HG03196 (cell line): Measurements from ENCODE around the gene GSPT1.
"Not testable (repeated sequence)": the region's sequence is repeated elsewhere in the genome, so short reads cannot be mapped to it uniquely, and the experiment has no call there.

Source experiments
- ATAC-seq: cut with Tn5 transposase; IDR thresholded peaks from one replicate; pipeline ENCODE4 v1.9.1; 2021; ENCODE audit not compliant: unreplicated experiment

The GSPT1 gene

GRCh38 chr16:11915644-11916523 is at the start of gene GSPT1:
GSPT1 (minus strand) TSS chr16:11915956; CDS start chr16:11915720, 236 bp downstream.
- peak; percentile 83 for ATAC-seq

DNA sequence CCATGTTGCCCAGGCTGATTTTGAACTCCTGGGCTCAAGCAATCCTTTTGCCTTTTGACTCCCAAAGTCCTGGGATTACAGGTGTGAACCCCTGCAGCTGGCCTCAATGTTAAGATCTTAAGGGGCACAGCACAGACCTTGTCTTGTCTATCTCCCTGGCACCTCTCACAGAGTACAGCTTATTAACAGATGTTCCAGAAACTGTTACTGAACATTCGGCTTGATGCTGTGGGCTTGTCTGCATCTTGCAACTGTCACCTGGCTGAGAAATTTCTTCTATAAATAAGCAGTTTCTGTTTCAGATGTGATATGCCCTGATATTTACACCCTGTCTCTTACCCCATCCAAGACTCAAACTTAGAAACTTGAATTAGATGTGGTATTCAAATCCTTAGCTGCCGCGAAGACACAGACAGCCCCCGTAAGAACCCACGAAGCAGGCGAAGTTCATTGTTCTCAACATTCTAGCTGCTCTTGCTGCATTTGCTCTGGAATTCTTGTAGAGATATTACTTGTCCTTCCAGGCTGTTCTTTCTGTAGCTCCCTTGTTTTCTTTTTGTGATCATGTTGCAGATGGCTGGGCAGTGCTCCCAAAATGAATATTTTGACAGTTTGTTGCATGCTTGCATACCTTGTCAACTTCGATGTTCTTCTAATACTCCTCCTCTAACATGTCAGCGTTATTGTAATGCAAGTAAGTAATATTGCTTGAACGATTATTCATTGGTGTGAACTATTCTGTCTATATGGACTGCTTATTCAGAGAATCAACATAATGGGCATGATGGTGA is 49.2 kb upstream of the GSPT1 start, which contains the start of gene TNFRSF17:
TNFRSF17 (plus strand) TSS at position 450 of the 791 bp plus-strand sequence; CDS start at position 565, 115 bp downstream.
- ATAC-seq = peak; percentile 72

DNA sequence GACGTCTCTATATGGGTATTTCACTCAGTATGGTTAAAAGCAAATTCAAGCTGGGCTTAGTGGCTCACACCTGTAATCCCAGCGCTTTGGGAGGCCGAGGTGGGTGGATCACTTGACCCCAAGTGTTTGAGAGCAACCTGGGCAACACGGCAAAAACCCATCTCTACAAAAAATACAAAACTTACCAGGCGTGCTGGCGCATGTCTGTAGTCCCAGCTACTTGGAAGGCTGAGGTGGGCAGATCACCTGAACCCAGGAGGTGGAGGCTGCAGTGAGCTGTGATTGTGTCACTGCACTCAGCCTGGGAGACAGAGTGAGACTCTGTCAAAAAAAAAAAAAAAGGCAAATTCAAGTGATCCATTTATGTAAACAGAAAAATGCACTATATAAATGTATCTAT is 48.0 kb upstream of the GSPT1 start:
- no peak for ATAC-seq

DNA sequence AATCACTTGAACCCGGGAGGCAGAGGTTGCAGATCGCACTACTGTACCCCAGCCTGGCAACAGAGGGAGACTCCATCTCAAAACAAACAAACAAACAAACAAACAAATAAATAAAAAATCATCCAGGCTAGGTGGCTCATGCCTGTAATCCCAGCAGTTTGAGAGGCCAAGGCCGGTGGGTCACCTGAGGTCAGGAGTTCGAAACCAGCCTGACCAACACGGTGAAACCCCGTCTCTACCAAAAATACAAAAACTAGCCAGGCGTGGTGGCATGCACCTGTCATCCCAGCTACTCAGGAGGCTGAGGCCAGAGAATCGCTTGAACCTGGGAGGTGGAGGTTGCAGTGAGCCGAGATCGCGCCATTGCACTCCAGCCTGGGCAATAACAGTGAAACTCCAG is 47.2 kb upstream of the GSPT1 start:
- ATAC-seq = not testable (repeated sequence)

DNA sequence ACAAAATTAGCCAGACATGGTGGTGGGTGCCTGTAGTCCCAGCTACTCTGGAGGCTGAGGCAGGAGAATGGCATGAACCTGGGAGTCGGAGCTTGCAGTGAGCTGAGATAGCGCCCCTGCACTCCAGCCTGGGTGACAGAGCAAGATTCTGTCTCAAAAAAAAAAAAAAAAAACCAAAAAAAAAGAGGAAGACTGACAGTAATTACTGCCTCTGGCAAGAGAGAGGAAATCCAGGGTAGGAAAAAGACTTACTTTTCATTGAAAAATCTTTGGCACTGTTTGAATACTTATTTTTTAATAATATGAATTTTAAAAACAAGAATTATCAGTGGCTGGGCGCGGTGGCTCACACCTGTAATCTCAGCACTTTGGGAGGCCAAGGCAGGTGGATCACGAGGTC is 46.7 kb upstream of the GSPT1 start:
- not testable (repeated sequence) for ATAC-seq

DNA sequence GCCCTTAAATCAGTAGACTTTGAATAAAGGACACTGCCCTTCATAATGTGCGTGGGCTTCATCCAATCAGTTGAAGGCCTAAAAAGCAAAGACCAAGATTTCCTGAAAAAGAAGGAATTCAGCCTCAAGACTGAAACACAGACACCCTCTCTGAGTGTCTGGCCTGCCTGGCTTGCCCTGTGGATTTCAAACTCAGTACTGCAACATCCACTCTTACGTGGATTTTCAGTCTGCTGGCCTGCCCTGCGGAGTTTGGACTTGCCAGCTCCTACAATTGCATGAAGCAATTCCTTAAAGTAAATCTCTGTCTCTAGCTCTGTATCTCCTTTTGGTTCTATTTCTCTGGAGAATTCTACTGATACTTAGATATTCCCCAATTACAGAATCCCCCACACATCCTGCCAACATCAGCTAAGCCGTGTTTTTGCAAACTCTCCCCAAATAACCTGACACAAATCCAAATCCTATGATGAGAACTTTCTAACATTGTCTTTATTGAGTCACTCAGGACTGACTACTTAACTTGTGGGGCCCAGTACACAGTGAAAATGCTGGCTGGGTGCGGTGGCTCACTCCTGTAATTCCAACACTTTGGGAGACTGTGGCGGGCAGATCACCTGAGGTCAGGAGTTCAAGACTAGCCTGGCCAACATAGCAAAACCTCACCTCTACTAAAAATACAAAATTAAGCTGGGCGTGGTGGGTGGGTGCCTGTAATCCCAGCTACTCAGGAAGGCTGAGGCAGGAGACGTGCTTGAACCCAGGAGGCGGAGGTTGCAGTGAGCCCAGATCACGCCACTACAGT is 42.0 kb upstream of the GSPT1 start:
- no peak for ATAC-seq

GRCh38 chr16:11956558-11956957 is 40.8 kb upstream of the GSPT1 start:
- no peak for ATAC-seq

DNA sequence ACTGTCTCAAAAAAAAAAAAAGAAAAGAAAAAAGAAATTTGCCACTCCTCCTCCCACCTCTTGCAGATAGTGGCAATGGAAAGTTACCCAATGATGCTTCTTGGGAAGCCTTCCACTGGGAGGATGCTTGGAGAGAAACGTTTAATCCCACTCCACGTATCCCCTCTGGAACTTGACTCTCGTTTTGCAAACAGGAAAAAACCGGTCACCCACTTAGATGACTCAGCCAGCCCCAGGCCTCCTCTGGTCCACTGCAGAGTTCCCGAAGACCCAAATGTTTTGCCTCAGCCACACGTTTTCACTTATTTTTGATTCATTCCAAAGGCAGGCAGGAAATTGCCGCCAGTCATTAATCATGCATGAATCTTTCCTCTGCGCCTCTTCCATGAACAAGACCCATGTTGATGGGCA is 40.0 kb upstream of the GSPT1 start:
- no peak for ATAC-seq

DNA sequence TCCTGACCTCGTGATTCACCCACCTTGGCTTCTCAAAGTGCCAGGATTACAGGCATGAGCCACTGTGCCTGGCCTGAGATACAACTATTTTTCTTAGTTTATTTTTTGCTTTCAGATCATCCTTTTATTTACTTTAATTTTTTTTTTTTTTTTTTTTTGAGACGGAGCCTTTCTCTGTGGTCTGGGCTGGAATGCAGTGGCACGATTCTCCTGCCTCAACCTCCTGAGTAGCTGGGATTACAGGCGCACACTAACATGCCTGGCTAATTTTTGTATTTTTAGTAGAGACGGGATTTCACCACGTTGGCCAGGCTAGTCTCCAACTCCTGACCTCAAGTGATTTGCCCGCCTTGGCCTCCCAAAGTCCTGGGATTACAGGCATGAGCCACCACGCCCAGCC is 37.8 kb upstream of the GSPT1 start:
- not testable (repeated sequence) for ATAC-seq

DNA sequence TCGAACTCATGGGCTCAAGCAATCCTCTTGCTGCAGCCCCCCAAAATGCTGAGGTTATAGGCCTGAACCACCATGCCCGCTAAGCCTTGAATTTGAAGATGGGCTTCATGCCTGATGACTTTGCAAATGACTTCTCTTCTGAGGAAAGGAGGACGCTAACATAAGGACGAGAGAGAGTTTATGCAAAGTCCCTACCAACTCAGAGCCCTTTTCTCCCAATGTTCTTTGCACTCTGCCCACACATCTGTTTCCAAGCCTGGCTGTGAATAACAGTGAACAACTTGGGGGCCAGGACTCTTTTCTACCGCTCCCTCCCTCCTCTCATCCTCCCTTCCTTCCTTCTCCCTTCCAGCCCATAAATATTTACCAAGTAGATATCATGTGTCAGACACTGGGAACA is 34.6 kb upstream of the GSPT1 start:
- ATAC-seq = no peak

GRCh38 chr16:11949527-11949926 is 33.8 kb upstream of the GSPT1 start:
- ATAC-seq = no peak

GRCh38 chr16:11948819-11949218 is 33.1 kb upstream of the GSPT1 start:
- ATAC-seq = no peak

- ATAC-seq = no peak
Measured at GRCh38 chr16:11946433-11946832, 30.7 kb upstream of the GSPT1 start.

DNA sequence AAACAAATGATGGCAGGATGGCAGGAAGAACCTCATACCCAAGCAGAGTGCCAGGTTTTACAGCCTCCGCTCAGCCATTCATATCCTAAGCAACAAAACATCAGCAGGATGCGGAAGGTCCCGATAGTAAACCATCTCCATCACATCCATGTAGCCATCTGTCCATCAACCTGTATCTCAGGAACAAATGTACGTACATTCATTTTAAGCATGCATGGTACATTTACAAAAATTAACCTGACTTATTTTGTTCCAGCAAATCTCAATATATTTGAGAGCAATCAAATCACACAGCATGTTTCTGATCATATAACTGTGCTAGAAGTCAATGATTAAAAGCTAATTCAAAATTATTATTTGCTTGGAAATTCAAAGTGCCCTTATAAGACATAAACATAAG is 26.2 kb upstream of the GSPT1 start, which contains the start of gene NPIPB2:
NPIPB2 (minus strand) TSS at position 101 of the 400 bp plus-strand sequence; CDS start at position 101, 0 bp downstream.
- ATAC-seq = not testable (repeated sequence)

DNA sequence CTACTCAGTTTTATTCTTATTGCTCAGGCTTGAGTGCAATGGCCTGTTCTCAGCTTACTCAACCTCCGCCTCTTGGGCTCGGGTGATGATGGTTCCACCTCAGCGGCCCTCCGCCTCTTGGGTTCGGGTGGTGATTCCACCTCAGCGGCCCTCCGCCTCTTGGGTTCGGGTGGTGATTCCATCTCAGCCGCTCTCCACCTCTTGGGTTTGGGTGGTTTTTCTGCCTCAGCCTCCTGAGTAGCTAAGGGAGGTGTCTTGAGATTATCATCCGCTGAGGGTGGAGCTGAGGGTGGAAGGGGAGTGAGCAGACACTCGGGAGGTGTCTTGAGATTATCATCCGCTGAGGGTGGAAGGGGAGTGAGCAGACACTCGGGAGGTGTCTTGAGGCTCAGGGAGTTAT is 11.6 kb upstream of the GSPT1 start:
- ATAC-seq = not testable (repeated sequence)

- ATAC-seq = not testable (repeated sequence)
Measured at GRCh38 chr16:11924046-11924445, 8.3 kb upstream of the GSPT1 start.

GRCh38 chr16:11916524-11917285 is 949 bp upstream of the GSPT1 start:
- ATAC-seq = no peak

GRCh38 chr16:11915114-11915643 is 577 bp downstream of the GSPT1 start:
- ATAC-seq = peak; percentile 38

GRCh38 chr16:11914210-11915113 is 1.3 kb downstream of the GSPT1 start:
- ATAC-seq = peak; percentile 0
